WERI-Rb-1 (cell line): ENCODE measurements around the gene FIS1.

ENCODE experiments used
- DNase-seq: peaks from one replicate; pipeline ENCODE4 v3.0.0-alpha.2; 2020
- H3K27ac ChIP-seq: fragments of 250-450 bp; sonication (Bioruptor Pico); 2 replicates; pipeline ENCODE4 v1.5.1; 2020; ENCODE audit warnings: mild to moderate bottlenecking, moderate library complexity
- H3K27me3 ChIP-seq: fragments of 250-450 bp; sonication (Bioruptor Pico); 2 replicates; pipeline ENCODE4 v1.5.1; 2021; ENCODE audit warnings: mild to moderate bottlenecking, low read depth, moderate library complexity; ENCODE audit not compliant: insufficient read depth, severe bottlenecking
- H3K36me3 ChIP-seq: fragments of 250-450 bp; sonication (Bioruptor Pico); 2 replicates; pipeline ENCODE4 v1.5.1; 2020; ENCODE audit warnings: mild to moderate bottlenecking, moderate library complexity
- H3K4me3 ChIP-seq: 2 replicates; pipeline ENCODE4 v1.5.1; 2011; ENCODE audit warnings: low read depth, mild to moderate bottlenecking, control low read depth, low read length
- H3K9me3 ChIP-seq: fragments of 250-450 bp; sonication (Bioruptor Pico); 2 replicates; pipeline ENCODE4 v1.5.1; 2021; ENCODE audit warnings: mild to moderate bottlenecking, moderate library complexity; ENCODE audit not compliant: severe bottlenecking
- CTCF ChIP-seq: IDR thresholded peaks from 2 replicates; pipeline ENCODE4 v1.5.1; 2011; ENCODE audit warnings: low read depth, mild to moderate bottlenecking, control low read depth, inconsistent platforms, low read length

FIS1 gene

GRCh38 chr7:101225650-101226049 lies 19.2 kb downstream of the FIS1 start:
- Histone ChIP-seq H3K36me3 (peaks cover 61% of the 10 kb centered on the region), H3K27me3 (no peaks in the 10 kb centered on the region), H3K27ac (peak overlapping the region; percentile 85), H3K9me3 (no peaks in the 10 kb centered on the region), H3K4me3 (no peak overlapping the region)
- DNase-seq, result no peak
- no peak for TF ChIP-seq CTCF

GRCh38 chr7:101223528-101223927 lies 21.4 kb downstream of the FIS1 start:
- Histone ChIP-seq H3K36me3 (peaks cover 46% of the 10 kb centered on the region), H3K27ac (peak overlapping the region; percentile 85), H3K27me3 (no peaks in the 10 kb centered on the region), H3K9me3 (no peaks in the 10 kb centered on the region), H3K4me3 (no peak overlapping the region)
- TF ChIP-seq CTCF, result no peak
- DNase-seq, result no peak

GRCh38 chr7:101222275-101222830 lies 22.5 kb downstream of the FIS1 start:
- no peak for DNase-seq
- H3K4me3 ChIP-seq, result no peak overlapping the region
- H3K36me3 ChIP-seq, result peaks cover 40% of the 10 kb centered on the region
- H3K9me3 ChIP-seq, result no peaks in the 10 kb centered on the region
- no peak overlapping the region for H3K27ac ChIP-seq
- no peak for TF ChIP-seq CTCF
- H3K27me3 ChIP-seq, result no peaks in the 10 kb centered on the region

- no peaks in the 10 kb centered on the region for H3K27me3 ChIP-seq
- H3K36me3 ChIP-seq, result peaks cover 31% of the 10 kb centered on the region
- no peaks in the 10 kb centered on the region for H3K9me3 ChIP-seq
- no peak overlapping the region for H3K27ac ChIP-seq
- H3K4me3 ChIP-seq, result no peak overlapping the region
- DNase-seq, result no peak
- TF ChIP-seq CTCF, result no peak
Measured at GRCh38 chr7:101220295-101220694, 24.6 kb downstream of the FIS1 start.

- Histone ChIP-seq H3K36me3 (peaks cover 32% of the 10 kb centered on the region), H3K27me3 (no peaks in the 10 kb centered on the region), H3K9me3 (no peaks in the 10 kb centered on the region), H3K27ac (peak overlapping the region; percentile 31), H3K4me3 (peak overlapping the region; percentile 96)
- no peak for TF ChIP-seq CTCF
- DNase-seq, result no peak
Measured at GRCh38 chr7:101218236-101219125, 26.4 kb downstream of the FIS1 start.
